ENCODE measurements around the gene CAMK2G.

DNA sequence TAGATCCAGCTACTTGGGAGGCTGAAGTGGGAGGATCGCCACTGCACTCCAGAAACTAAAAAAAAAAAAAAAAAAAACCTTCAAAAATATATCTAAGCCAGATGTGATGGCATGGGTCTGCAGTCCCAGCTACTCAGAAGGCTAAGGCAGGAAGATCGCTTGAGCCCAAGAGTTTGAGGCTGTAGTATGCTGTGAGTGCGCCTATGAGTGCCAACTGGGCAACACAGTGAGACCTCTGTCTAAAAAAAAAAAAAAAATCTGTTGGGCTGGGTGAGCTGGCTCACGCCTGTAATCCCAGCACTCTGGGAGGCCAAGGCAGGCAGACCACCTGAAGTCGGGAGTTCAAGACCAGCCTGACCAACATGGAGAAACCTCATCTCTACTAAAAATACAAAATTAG is 95.3 kb downstream of the CAMK2G start:
- TF ChIP-seq, protein P1, sequence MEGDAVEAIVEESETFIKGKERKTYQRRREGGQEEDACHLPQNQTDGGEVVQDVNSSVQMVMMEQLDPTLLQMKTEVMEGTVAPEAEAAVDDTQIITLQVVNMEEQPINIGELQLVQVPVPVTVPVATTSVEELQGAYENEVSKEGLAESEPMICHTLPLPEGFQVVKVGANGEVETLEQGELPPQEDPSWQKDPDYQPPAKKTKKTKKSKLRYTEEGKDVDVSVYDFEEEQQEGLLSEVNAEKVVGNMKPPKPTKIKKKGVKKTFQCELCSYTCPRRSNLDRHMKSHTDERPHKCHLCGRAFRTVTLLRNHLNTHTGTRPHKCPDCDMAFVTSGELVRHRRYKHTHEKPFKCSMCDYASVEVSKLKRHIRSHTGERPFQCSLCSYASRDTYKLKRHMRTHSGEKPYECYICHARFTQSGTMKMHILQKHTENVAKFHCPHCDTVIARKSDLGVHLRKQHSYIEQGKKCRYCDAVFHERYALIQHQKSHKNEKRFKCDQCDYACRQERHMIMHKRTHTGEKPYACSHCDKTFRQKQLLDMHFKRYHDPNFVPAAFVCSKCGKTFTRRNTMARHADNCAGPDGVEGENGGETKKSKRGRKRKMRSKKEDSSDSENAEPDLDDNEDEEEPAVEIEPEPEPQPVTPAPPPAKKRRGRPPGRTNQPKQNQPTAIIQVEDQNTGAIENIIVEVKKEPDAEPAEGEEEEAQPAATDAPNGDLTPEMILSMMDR (IDR thresholded peaks at IDR 0.05): no peak
- no peak for TF ChIP-seq POLR2A (IDR thresholded peaks at IDR 0.05)

All from vagina (tissue), 2 donors.